GM06990 (cell line): ENCODE measurements around the gene ALG9.

Source experiments
- DNase-seq: peaks from one replicate; pipeline ENCODE4 v3.0.0-alpha.2; 2011; ENCODE audit not compliant: insufficient read length; ENCODE audit errors: extremely low read depth
- H3K27me3 ChIP-seq: replicated peaks from 2 replicates; pipeline ENCODE4 v1.6.0; 2011; ENCODE audit warnings: low read length; ENCODE audit not compliant: control insufficient read depth, insufficient read depth
- H3K36me3 ChIP-seq: 2 replicates; pipeline ENCODE4 v1.5.1; 2011; ENCODE audit warnings: low read length; ENCODE audit not compliant: control insufficient read depth, insufficient read depth
- H3K4me3 ChIP-seq: replicated peaks from 2 replicates; pipeline ENCODE4 v1.5.1; 2011; ENCODE audit warnings: low read depth, mild to moderate bottlenecking, control low read depth, low read length
- CTCF ChIP-seq: IDR thresholded peaks from 2 replicates; pipeline ENCODE4 v1.5.1; 2011; ENCODE audit warnings: low read length, control low read depth, mild to moderate bottlenecking, inconsistent platforms; ENCODE audit not compliant: insufficient read depth, poor library complexity, severe bottlenecking

ALG9 gene

GRCh38 chr11:111878385-111878848, 7.0 kb upstream of the ALG9 start:
- Histone ChIP-seq H3K36me3 (peaks cover 3% of the 10 kb centered on the region; the same call in 1 of the 2 replicates), H3K4me3 (peak overlapping the region; percentile 87), H3K27me3 (no peaks in the 10 kb centered on the region)
- no peak for TF ChIP-seq CTCF
- no peak for DNase-seq

GRCh38 chr11:111871693-111872161, 346 bp upstream of the ALG9 start:
- Histone ChIP-seq H3K27me3 (no peaks in the 10 kb centered on the region), H3K36me3 (peaks cover 6% of the 10 kb centered on the region), H3K4me3 (peak overlapping the region; percentile 70)
- DNase-seq: peak; percentile 3
- TF ChIP-seq CTCF: no peak

- H3K4me3 ChIP-seq: peak overlapping the region; percentile 70
- H3K36me3 ChIP-seq: peaks cover 6% of the 10 kb centered on the region
- no peak for DNase-seq
- TF ChIP-seq CTCF: no peak
- H3K27me3 ChIP-seq: no peaks in the 10 kb centered on the region
These were observed 877 bp downstream of the ALG9 start for GRCh38 chr11:111870522-111870885.

GRCh38 chr11:111870113-111870512, 1.3 kb downstream of the ALG9 start:
- no peak for DNase-seq
- H3K36me3 ChIP-seq: peaks cover 5% of the 10 kb centered on the region
- TF ChIP-seq CTCF: no peak
- H3K27me3 ChIP-seq: no peaks in the 10 kb centered on the region
- H3K4me3 ChIP-seq: peak overlapping the region; percentile 13; the same call in 1 of the 2 replicates

GRCh38 chr11:111860257-111860656, 11.1 kb downstream of the ALG9 start:
- no peak for TF ChIP-seq CTCF

DNA sequence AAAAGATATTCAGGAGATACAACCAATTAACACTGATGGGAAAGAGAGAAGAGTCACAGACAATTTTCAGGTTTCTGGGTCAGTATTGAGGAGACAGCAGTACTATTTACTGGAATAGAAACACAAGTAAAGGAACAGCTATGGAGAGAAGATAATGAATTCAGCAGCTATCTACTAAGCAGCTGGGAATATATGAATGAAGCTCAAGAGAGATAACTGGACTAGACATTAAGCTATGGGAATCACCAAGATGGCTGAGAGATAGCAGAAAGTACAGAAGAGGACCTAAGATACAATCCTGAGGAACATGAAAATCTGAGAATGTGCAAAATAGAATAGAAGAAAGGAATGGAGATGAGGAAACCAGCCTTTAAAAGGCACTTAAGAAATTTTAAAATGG, 15.9 kb downstream of the ALG9 start:
- H3K36me3 ChIP-seq: peaks cover 2% of the 10 kb centered on the region

More at GRCh38 chr11:111860257-111860656, 11.1 kb downstream of the ALG9 start:
- DNase-seq: no peak
- H3K36me3 ChIP-seq: peaks cover 4% of the 10 kb centered on the region
- no peaks in the 10 kb centered on the region for H3K27me3 ChIP-seq
- no peak overlapping the region for H3K4me3 ChIP-seq

More for the DNA sequence above, 15.9 kb downstream of the ALG9 start:
- no peak overlapping the region for H3K4me3 ChIP-seq
- TF ChIP-seq CTCF: no peak
- H3K27me3 ChIP-seq: no peaks in the 10 kb centered on the region
- DNase-seq: no peak
